Hepatocyte (in vitro differentiated cells): ENCODE measurements around the gene DRD3.

ENCODE experiments used
- EZH2phosphoT487 ChIP-seq: fragments of 200-600 bp; sonication (generic); IDR thresholded peaks from one replicate; pipeline ENCODE4 v1.6.1; 2018; ENCODE audit warnings: antibody characterized with exemption, mild to moderate bottlenecking, low read depth, moderate library complexity; ENCODE audit not compliant: unreplicated experiment, severe bottlenecking
- TF ChIP-seq, protein P1 (sequence below): fragments of 200-600 bp; sonication (generic); IDR thresholded peaks from 2 replicates; pipeline ENCODE4 v1.5.1; 2016; ENCODE audit warnings: antibody characterized with exemption, mild to moderate bottlenecking; ENCODE audit not compliant: poor library complexity

- TF ChIP-seq, protein P1, sequence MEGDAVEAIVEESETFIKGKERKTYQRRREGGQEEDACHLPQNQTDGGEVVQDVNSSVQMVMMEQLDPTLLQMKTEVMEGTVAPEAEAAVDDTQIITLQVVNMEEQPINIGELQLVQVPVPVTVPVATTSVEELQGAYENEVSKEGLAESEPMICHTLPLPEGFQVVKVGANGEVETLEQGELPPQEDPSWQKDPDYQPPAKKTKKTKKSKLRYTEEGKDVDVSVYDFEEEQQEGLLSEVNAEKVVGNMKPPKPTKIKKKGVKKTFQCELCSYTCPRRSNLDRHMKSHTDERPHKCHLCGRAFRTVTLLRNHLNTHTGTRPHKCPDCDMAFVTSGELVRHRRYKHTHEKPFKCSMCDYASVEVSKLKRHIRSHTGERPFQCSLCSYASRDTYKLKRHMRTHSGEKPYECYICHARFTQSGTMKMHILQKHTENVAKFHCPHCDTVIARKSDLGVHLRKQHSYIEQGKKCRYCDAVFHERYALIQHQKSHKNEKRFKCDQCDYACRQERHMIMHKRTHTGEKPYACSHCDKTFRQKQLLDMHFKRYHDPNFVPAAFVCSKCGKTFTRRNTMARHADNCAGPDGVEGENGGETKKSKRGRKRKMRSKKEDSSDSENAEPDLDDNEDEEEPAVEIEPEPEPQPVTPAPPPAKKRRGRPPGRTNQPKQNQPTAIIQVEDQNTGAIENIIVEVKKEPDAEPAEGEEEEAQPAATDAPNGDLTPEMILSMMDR: no peak
- no peak for TF ChIP-seq EZH2phosphoT487
Observed at GRCh38 chr3:114223143-114223542, 44.3 kb upstream of the DRD3 start.
